Neural cell (in vitro differentiated cells): ENCODE results near the gene SLC6A4. TPM values are rescaled to one million over a fixed set of nuclear protein-coding genes. Genes with fewer than 3 reads are reported as not detected.
"Not testable (repeated sequence)": the region's sequence is repeated elsewhere in the genome, so short reads cannot be mapped to it uniquely, and the experiment has no call there.

Experiments used
- H2AFZ ChIP-seq: fragments of 200-600, 300-800 bp; sonication (generic), shearing (Covaris generic); 2 replicates; pipeline ENCODE4 v1.6.0; 2014; ENCODE audit warnings: low read depth, mild to moderate bottlenecking, antibody characterized with exemption, low read length, moderate library complexity
- H3F3A ChIP-seq: fragments of 200-600 bp; shearing (Covaris generic); 2 replicates; pipeline ENCODE4 v1.6.1; 2016; ENCODE audit warnings: mild to moderate bottlenecking, moderate library complexity, mixed read lengths, antibody characterized with exemption, low read length; ENCODE audit not compliant: insufficient read depth, poor library complexity, severe bottlenecking
- H3K27ac ChIP-seq: fragments of 200-600, 300-800 bp; sonication (generic), shearing (Covaris generic); 2 replicates; pipeline ENCODE4 v1.5.1; 2014; ENCODE audit warnings: mild to moderate bottlenecking, low read length, moderate library complexity
- H3K27me3 ChIP-seq: fragments of 300-800, 200-600 bp; sonication (generic), shearing (Covaris generic); 2 replicates; pipeline ENCODE4 v1.6.0; 2014; ENCODE audit warnings: mild to moderate bottlenecking, low read depth, low read length, moderate library complexity; ENCODE audit not compliant: insufficient read depth
- H3K36me3 ChIP-seq: fragments of 300-800, 200-600 bp; sonication (generic), shearing (Covaris generic); 2 replicates; pipeline ENCODE4 v1.5.1; 2014; ENCODE audit warnings: mild to moderate bottlenecking, antibody characterized with exemption, low read length, moderate library complexity; ENCODE audit not compliant: insufficient read depth
- H3K4me2 ChIP-seq: fragments of 300-800, 200-600 bp; sonication (generic), shearing (Covaris generic); 2 replicates; pipeline ENCODE4 v1.6.0; 2014; ENCODE audit warnings: mild to moderate bottlenecking, low read length
- H3K4me3 ChIP-seq: fragments of 300-800, 200-600 bp; sonication (generic), shearing (Covaris generic); 2 replicates; pipeline ENCODE4 v1.5.1; 2014; ENCODE audit warnings: mild to moderate bottlenecking, low read length, moderate library complexity
- H3K79me2 ChIP-seq: fragments of 200-600 bp; shearing (Covaris generic); replicated peaks from 2 replicates; pipeline ENCODE4 v1.6.0; 2014; ENCODE audit warnings: mild to moderate bottlenecking, low read length, moderate library complexity; ENCODE audit not compliant: insufficient read depth
- H3K9ac ChIP-seq: fragments of 300-800, 200-600 bp; sonication (generic), shearing (Covaris generic); 2 replicates; pipeline ENCODE4 v1.6.1; 2016; ENCODE audit warnings: mild to moderate bottlenecking, low read length, mixed read lengths
- H3K9me2 ChIP-seq: fragments of 200-600 bp; shearing (Covaris generic); 2 replicates; pipeline ENCODE4 v1.6.1; 2016; ENCODE audit warnings: mild to moderate bottlenecking, low read length, mixed read lengths; ENCODE audit not compliant: insufficient read depth
- H3K9me3 ChIP-seq: fragments of 200-600, 300-800 bp; sonication (generic), shearing (Covaris generic); 2 replicates; pipeline ENCODE4 v1.6.1; 2016; ENCODE audit warnings: mild to moderate bottlenecking, mixed run types, low read length, moderate library complexity, mixed read lengths
- H4K20me1 ChIP-seq: fragments of 200-600 bp; shearing (Covaris generic); 2 replicates; pipeline ENCODE4 v1.6.1; 2016; ENCODE audit warnings: mild to moderate bottlenecking, mixed run types; ENCODE audit not compliant: insufficient read depth
- EP300 ChIP-seq: fragments of 450-650 bp; conservative IDR thresholded peaks from 2 replicates; pipeline ENCODE4 v1.6.1; 2014; ENCODE audit warnings: antibody characterized with exemption, mild to moderate bottlenecking, moderate library complexity; ENCODE audit not compliant: poor library complexity, severe bottlenecking
- EZH2 ChIP-seq: fragments of 200-600, 300-800 bp; shearing (Covaris generic), sonication (generic); IDR thresholded peaks from 2 replicates; pipeline ENCODE4 v1.6.1; 2014; ENCODE audit warnings: antibody characterized with exemption, low read length, borderline replicate concordance, mild to moderate bottlenecking; ENCODE audit not compliant: insufficient read depth, poor library complexity, severe bottlenecking
- MXI1 ChIP-seq: fragments of 450-650 bp; conservative IDR thresholded peaks from 2 replicates; pipeline ENCODE4 v1.6.1; 2014; ENCODE audit warnings: antibody characterized with exemption, mild to moderate bottlenecking; ENCODE audit not compliant: poor library complexity, severe bottlenecking
- POLR2AphosphoS5 ChIP-seq: IDR thresholded peaks from 2 replicates; pipeline ENCODE4 v1.6.1; 2012
- RAD21 ChIP-seq: fragments of 450-650 bp; conservative IDR thresholded peaks from 2 replicates; pipeline ENCODE4 v1.6.1; 2014; ENCODE audit warnings: antibody characterized with exemption, mild to moderate bottlenecking, moderate library complexity
- SMC3 ChIP-seq: fragments of 450-650 bp; conservative IDR thresholded peaks from 2 replicates; pipeline ENCODE4 v1.6.1; 2014; ENCODE audit warnings: antibody characterized with exemption, mild to moderate bottlenecking, moderate library complexity; ENCODE audit not compliant: poor library complexity
- TAF1 ChIP-seq: IDR thresholded peaks from 2 replicates; pipeline ENCODE4 v1.6.1; 2012; ENCODE audit warnings: low read depth
- polyA plus RNA-seq: library from polyadenylated mRNA; depleted of rRNA; stranded (reverse); fragments of >200 nt; gene quantifications from 2 replicates; pipeline ENCODE4 v1.2.3, GENCODE V29; 2014
- small RNA-seq, 3 experiments: library from RNA; depleted of rRNA; stranded (forward); fragments of <200 nt; gene quantifications; one replicate each; pipeline ENCODE3, GENCODE V24; 2012
- TF ChIP-seq, protein P1 (sequence below): fragments of 450-650 bp; IDR thresholded peaks from 2 replicates; pipeline ENCODE4 v1.5.1; 2014; ENCODE audit warnings: antibody characterized with exemption, mild to moderate bottlenecking, moderate library complexity; ENCODE audit not compliant: poor library complexity, severe bottlenecking
- TF ChIP-seq, protein P2 (sequence below): IDR thresholded peaks from 2 replicates; pipeline ENCODE4 v1.6.1; 2012; ENCODE audit warnings: borderline replicate concordance

SLC6A4 gene
- polyA plus RNA-seq, 1 donor from 2014 or later: 1.1 TPM

DNA sequence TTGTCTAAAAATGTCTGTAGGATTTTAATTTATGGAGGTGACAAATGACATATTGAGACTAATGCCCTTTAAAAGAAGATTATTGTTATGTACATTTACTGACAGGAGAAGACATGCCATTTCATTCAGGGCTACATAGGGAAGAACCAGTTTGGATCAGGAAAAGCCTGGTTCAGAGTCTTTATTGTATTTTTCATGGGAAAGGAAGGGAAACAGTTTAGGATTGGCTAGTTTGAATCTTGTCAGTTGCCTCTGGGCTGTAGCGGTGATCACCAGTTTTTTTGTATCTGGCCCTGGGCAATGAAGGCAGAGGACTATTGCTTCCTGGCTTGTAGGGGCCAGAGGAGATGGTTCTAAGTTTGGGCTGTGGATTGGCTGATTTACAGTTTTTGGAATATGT is 87.1 kb downstream of the SLC6A4 start:
- Histone ChIP-seq H2AFZ (no peak overlapping the region), H3K36me3 (no peaks in the 10 kb centered on the region), H3F3A (no peaks in the 10 kb centered on the region), H3K4me2 (no peak overlapping the region), H3K4me3 (no peak overlapping the region), H3K79me2 (peaks cover 3% of the 10 kb centered on the region), H3K27ac (no peak overlapping the region), H3K9me3 (no peaks in the 10 kb centered on the region), H3K9me2 (no peaks in the 10 kb centered on the region), H3K27me3 (no peaks in the 10 kb centered on the region), H3K9ac (no peak overlapping the region), H4K20me1 (no peaks in the 10 kb centered on the region)
- TF ChIP-seq, protein P1, sequence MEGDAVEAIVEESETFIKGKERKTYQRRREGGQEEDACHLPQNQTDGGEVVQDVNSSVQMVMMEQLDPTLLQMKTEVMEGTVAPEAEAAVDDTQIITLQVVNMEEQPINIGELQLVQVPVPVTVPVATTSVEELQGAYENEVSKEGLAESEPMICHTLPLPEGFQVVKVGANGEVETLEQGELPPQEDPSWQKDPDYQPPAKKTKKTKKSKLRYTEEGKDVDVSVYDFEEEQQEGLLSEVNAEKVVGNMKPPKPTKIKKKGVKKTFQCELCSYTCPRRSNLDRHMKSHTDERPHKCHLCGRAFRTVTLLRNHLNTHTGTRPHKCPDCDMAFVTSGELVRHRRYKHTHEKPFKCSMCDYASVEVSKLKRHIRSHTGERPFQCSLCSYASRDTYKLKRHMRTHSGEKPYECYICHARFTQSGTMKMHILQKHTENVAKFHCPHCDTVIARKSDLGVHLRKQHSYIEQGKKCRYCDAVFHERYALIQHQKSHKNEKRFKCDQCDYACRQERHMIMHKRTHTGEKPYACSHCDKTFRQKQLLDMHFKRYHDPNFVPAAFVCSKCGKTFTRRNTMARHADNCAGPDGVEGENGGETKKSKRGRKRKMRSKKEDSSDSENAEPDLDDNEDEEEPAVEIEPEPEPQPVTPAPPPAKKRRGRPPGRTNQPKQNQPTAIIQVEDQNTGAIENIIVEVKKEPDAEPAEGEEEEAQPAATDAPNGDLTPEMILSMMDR: no peak
- no peak for TF ChIP-seq RAD21
- no peak for TF ChIP-seq POLR2AphosphoS5
- no peak for TF ChIP-seq TAF1
- TF ChIP-seq EP300: no peak
- no peak for TF ChIP-seq EZH2
- no peak for TF ChIP-seq SMC3
- TF ChIP-seq MXI1: no peak
- TF ChIP-seq, protein P2, sequence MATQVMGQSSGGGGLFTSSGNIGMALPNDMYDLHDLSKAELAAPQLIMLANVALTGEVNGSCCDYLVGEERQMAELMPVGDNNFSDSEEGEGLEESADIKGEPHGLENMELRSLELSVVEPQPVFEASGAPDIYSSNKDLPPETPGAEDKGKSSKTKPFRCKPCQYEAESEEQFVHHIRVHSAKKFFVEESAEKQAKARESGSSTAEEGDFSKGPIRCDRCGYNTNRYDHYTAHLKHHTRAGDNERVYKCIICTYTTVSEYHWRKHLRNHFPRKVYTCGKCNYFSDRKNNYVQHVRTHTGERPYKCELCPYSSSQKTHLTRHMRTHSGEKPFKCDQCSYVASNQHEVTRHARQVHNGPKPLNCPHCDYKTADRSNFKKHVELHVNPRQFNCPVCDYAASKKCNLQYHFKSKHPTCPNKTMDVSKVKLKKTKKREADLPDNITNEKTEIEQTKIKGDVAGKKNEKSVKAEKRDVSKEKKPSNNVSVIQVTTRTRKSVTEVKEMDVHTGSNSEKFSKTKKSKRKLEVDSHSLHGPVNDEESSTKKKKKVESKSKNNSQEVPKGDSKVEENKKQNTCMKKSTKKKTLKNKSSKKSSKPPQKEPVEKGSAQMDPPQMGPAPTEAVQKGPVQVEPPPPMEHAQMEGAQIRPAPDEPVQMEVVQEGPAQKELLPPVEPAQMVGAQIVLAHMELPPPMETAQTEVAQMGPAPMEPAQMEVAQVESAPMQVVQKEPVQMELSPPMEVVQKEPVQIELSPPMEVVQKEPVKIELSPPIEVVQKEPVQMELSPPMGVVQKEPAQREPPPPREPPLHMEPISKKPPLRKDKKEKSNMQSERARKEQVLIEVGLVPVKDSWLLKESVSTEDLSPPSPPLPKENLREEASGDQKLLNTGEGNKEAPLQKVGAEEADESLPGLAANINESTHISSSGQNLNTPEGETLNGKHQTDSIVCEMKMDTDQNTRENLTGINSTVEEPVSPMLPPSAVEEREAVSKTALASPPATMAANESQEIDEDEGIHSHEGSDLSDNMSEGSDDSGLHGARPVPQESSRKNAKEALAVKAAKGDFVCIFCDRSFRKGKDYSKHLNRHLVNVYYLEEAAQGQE: no peak

DNA sequence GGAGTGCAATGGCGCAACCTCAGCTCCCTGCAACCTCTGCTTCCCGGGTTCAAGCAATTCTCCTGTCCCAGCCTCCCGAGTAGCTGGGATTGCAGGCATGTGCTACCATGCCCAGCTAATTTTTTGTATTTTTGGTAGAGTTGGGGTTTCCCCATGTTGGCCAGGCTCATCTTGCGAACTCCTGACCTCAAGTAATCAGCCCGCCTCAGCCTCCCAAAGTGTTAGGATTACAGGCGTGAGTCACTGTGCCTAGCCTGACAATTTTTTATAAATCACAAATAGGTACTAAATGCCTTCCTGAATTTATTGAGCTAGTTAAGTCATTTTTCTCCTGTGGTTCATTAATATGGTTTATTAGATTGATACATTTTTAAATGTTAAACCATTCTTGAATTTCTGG is 87.6 kb downstream of the SLC6A4 start:
- H2AFZ ChIP-seq, H3K9me3 ChIP-seq, H3F3A ChIP-seq, H3K9me2 ChIP-seq, H4K20me1 ChIP-seq, H3K4me2 ChIP-seq, H3K4me3 ChIP-seq, H3K27me3 ChIP-seq, H3K9ac ChIP-seq, H3K27ac ChIP-seq, H3K79me2 ChIP-seq, H3K36me3 ChIP-seq: not testable (repeated sequence)

Small RNA genes within 50 kb of the gene (small RNA-seq; reads per million reads assigned to genes)
- gene RF00154: 0.24 to 2.8 (median 2.7) reads per million in 3 experiments

Other genes with a start within 250 kb of the SLC6A4 start
- gene NSRP1, start 118.9 kb downstream of the SLC6A4 start, polyA plus RNA-seq: 4.5 and 8.6 TPM in 2 replicates
- 44.3 and 53.7 TPM in 2 replicates for gene BLMH, start 56.2 kb upstream of the SLC6A4 start, polyA plus RNA-seq
- not detected in 2 replicates for gene TMIGD1, start 98.4 kb upstream of the SLC6A4 start, polyA plus RNA-seq
- gene CPD, start 143.2 kb upstream of the SLC6A4 start, polyA plus RNA-seq: 14.1 and 14.3 TPM in 2 replicates
- gene GOSR1, start 241.7 kb upstream of the SLC6A4 start, polyA plus RNA-seq: 12.4 and 20.1 TPM in 2 replicates